Fibroblast of gingiva (primary cell): ENCODE measurements around the gene KRT6B.
"Not testable (repeated sequence)": the region's sequence is repeated elsewhere in the genome, so short reads cannot be mapped to it uniquely, and the experiment has no call there.

ENCODE experiments used
- DNase-seq: peaks from one replicate; pipeline ENCODE4 v3.0.0-alpha.2; 2011; ENCODE audit warnings: low read depth

KRT6B gene

GRCh38 chr12:52469853-52470252, 17.9 kb upstream of the KRT6B start:
- DNase-seq, result no peak

GRCh38 chr12:52464897-52465296, 13.0 kb upstream of the KRT6B start:
- DNase-seq, result no peak

DNA sequence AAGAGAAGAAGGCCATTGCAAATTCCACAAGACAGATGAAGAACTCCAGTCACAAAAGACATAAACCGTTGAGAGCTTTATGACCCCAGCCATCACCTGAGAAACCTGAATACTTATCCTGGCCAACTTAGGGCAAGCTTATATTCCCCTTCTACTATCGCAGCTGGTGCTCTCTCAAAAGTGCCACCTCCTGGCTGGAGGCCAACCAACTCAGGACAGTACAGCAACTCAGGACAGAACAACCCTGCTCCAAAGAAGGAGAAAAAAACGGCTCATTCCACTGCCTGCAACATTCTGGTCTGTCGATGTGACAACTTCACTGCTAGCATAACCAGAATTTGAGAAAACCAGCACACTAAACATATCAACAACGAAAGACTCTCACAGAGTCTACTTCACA, 9.7 kb upstream of the KRT6B start:
- DNase-seq, result no peak

DNA sequence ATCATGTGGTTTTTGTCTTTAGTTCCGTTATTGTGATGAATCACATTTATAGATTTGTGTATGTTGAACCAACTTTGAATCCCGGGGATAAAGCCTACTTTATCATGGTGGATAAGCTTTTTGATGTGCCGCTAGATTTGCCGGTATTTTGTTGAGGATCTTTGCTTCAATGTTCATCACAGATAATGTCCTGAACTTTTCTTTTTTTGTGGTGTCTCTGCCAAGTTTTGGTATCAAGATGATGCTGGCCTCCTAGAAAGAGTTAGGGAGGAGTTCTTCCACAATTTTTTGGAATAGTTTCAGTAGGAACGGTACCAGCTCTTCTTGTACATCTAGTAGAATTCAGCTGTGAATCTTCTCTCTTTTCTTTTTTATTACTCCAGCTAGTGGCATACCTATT, 6.9 kb upstream of the KRT6B start:
- no peak for DNase-seq

DNA sequence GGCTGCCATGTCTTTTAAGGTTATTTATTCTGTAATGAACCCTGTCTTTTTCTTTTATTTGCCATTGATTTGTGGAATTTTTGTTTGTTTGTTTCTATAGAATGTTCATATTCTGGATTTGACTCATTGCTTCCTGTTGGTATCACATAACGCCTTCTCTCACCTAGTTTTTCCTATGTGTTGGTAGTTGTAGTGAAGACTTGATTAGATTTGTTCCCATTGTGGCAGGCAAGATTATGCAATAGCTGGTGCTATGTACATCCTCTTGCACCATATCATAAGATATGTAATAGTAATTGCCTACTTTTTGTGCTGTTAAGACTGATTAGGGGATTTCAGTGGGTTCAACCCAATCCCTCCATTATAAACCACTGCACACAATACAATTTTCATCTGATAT, 3.9 kb upstream of the KRT6B start:
- no peak for DNase-seq

DNA sequence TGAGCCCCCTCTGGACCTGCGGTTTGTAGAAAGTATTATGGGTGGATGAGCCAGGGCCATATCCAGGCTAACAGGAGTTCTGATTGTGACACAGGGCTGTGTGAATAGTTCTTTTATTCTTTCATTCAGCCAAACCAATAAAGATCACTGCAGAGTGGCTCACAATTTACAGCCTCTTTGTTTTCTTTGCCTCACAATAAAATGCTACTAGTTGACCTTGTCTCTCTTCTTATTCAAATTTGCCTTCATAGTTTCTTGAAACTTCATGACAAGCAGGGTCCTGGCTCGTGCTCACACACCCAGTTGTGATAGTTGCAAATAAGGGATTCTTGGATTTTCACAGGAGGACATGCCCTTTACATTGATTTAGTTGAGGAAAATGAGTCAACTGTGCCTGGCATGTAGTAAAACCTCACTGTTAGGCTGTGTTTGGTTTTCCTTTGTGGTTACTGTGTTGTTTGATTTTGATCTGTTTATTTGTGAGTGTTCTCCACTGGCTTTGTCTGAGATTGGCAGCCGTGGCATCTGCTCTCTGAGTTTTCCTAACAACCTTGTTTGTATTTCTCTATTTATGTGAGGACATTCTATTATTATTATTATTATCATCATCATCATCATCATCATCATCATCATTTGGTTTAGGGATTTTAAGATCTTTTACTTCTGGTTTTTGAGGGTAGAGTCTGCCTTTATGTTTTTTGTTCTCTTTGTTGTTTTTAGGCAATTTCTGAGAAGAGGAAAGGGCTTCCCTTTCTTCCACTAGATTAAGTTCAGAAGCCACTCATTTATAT, 2.7 kb upstream of the KRT6B start:
- no peak for DNase-seq

DNA sequence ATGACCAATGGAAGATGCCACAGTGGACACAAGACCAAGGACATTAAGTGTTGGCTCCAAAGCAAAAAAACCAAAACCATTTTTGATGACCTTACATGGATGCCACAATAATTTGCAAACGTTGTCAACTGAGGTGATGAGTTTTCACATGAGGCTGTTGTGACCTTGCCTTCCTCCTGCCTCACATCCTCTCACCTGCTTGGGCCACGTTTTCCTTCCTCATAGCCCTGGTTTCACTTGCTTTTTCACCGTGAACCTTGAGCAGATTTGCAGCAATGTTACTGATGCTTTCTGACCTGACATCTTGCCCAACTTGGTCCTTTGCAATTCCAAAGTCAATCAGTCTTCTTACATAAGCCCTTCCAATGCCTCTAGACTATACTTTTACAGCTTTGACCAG, 3.7 kb downstream of the KRT6B start:
- DNase-seq, result no peak

DNA sequence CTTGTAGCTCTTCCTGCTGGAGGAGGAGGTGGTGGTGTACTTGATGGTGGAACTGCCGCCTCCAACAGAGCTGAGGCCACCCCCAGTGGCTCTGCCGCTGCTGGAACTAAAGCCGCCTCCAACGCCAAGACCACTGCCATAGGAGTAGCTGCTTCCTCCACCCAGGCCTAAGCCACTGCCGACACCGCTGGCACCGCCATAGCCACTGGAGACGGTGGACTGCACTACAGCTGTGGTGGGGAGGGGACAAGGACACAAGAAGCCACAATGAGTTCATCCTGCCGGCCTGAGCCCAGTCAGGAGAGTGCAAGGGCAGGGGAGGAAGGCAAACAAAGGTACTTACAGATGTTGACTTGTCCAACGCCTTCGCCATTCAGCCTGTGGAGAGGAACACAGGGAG, 4.8 kb downstream of the KRT6B start:
- DNase-seq, result not testable (repeated sequence)

- DNase-seq, result no peak
Measured at GRCh38 chr12:52446367-52447045, 5.4 kb downstream of the KRT6B start.

GRCh38 chr12:52445876-52446275, 6.1 kb downstream of the KRT6B start:
- DNase-seq, result no peak

DNA sequence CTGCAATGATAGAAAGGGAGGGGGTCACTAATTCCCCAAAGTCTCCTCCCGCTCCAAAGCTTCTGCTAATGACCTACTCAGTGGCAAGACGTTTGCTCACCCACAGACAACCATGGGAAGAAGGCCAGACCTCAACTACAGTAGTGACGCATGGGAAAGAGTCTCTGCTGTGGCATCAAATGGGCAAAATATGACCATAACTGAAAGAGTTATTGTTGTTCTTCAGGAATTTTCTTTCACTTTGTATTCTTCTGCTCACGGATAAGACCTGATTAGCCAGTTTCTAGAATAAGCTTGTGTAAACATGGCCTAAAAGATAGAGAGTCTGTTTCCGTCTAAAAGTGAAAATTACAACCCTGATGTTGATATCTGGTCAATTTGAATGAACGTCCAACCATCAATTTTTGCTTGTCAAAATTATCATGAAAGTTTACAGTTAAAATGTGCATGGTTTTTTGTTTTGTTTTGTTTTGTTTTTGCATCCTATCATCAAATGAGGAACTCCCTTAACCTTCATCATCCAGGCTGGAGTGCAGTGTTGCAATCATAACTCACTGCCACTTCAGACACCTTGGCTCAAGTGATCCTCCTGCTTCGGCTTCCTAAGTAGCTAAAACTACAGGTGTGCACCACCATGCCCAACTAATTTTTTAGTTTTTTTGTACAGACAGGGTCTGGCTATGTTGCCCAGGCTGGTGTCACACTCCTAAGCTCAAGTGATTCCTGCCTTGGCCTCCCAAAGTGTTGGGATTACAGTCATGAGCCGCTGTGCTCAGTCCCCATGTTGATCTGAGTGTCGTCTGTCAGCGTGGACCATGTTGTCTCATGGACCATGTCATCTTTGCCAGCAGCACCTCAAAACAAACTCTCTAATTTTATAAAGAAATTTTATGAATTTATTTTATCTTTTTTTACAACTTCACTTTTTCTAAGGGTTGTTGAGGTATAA, 7.0 kb downstream of the KRT6B start:
- no peak for DNase-seq

DNA sequence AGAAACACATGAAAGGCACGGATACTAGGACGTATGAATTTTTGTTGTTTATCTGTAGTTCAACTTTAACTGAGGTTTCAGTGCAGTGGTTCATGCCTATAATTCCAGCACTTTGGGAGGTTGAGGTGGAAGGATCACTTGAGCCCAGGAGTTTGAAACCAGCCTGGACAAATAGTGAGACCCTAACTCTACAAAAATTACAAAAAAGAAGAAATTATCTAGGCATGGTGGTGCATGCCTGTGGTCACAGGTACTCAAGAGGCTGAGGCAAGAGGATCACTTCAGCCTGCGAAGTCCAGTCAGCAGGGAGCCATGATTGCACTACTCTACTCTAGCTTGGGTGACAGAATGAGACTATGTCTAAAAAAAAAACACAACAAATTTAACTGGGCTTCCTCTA, 8.0 kb downstream of the KRT6B start:
- no peak for DNase-seq

DNA sequence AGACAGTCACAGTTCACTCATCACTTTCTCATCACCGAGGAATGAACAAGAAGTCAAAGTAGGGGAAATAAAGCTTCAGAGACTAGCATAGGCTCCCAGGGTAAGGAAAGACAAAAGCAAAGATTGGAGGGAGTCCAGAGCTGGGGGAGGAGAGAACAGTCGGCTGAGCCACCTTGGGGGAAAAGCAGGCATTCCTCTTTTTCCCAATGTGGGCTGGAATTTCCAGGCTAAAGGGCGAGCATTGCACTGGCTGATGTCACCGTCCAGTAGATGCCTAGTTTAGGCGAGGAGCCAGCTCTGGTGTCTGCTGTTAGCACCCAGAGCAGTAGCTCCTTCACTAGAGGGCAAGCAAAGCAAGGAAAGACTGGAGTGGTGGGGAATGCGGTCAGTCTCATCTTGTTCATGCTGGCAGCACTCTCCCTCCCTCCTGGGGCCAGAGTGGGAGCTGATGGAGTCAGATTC, 9.3 kb downstream of the KRT6B start:
- peak; percentile 33 for DNase-seq

DNA sequence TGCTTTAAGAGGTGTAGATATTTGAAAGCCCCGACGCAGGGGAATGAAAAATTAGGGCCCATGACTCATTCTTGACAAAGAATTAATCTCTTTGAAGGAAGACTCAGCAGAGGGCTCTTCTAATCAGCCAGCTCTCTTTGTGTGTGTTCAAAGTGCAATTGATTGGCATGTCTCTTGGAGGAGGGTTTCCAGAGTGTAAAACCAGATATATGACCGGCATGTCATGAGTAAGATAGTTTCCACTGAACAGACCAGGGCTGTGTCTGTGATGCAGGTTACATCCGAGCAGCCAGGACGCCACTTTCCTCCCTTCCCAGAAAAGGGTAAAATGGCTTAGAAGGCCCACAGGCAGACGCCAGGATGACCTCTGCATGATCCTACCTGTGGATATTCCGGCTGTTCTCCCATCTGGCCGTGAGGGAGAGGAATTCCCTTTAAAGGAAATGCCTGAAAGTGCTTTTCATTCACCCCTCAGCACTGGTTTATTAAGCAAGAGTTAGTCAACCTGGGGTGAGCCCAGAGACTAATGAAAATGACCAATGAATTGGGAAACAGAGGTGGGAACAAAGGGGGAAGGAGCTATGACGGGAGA, 10.5 kb downstream of the KRT6B start:
- no peak for DNase-seq

DNA sequence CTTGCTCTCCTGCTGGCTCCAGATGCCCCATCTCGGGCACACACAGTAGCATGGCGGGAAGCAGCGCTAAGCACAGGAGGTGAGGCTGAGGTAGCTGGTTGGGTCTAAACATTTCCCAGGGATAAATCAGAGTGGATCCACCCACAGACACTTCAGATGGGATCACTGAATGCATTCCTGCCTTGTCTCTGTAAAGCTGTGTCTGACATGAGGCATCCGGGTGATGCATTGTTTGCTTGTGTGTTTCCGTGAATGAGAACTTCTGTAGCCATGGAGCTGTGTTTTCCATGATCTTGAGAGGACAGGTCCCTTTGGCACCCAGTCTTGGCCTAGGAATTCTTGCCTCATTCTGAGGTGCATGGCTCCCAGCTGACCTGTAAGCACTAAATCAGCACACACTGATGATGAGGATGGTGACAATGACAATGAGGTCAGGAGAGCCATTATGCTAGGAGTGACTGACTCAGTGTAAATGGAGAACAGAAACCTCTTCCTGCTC, 11.1 kb downstream of the KRT6B start:
- no peak for DNase-seq

GRCh38 chr12:52439845-52440244, 12.1 kb downstream of the KRT6B start:
- no peak for DNase-seq

DNA sequence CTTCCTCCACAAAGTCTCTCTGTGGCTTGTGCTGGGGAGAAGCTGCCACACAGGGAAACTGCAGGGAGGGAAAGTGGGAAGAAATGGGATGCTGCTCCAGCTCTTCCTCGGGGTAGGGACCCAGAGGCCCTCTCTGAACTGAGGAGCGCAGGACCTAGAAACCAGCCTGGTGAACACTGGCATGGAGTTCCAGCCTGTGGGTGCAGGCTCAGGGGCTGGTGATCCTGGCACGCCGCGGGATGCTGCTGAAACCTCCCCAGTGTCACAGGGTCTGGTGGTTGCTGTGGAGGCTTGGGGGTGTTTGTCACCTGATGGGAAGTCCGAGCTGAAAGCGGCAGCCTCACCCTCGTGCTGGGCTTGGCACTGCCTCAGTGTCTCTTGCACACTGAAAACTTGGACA, 12.5 kb downstream of the KRT6B start:
- DNase-seq, result no peak

DNA sequence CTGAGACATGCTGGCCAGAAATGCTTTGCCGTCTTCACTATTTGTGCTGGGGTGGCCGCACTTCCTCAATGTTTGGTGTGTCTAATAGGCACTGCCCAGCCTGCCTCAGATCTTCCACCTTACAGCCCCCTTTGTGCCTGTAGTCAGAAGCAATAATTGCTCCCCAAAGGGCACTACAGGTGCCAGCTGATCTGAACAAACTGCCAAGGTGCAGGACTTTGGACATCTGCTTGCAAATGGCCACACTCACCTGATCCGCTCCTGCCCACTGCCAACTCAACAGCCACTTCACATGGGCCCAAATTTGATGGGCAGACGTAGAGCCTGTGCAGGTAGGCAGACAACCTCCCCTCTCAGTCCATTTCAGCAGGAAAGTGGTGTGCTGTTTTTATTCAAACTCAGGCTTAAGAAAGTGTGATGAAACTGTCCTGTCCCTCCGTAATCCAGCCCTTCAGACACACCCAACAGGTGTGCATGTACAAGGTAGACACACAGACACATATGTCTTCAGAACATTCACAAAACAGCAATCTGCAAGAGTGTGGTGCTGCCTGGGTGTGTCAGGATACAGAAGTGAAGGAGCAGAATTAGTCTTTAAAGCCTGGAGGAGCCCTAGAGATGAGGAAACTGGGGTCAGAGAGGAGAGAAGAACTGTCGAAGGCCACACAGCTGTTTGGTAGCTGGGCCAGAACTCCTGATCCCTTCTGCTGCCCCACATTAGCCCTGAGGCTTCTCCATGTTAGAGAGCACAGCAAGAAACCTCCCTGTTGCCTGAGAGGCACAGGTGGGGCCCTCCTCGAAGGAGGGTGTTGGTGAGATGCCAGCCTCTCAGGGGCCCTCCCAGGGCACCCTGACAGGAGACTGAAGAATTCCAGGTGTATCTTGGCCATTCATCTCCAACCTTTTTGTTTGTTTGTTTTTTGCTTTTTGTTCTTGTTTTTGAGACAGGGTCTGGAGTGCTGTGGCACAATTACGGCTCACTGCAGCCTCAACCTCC, 13.3 kb downstream of the KRT6B start:
- no peak for DNase-seq

- no peak for DNase-seq
Measured at GRCh38 chr12:52437508-52437907, 14.4 kb downstream of the KRT6B start.

DNA sequence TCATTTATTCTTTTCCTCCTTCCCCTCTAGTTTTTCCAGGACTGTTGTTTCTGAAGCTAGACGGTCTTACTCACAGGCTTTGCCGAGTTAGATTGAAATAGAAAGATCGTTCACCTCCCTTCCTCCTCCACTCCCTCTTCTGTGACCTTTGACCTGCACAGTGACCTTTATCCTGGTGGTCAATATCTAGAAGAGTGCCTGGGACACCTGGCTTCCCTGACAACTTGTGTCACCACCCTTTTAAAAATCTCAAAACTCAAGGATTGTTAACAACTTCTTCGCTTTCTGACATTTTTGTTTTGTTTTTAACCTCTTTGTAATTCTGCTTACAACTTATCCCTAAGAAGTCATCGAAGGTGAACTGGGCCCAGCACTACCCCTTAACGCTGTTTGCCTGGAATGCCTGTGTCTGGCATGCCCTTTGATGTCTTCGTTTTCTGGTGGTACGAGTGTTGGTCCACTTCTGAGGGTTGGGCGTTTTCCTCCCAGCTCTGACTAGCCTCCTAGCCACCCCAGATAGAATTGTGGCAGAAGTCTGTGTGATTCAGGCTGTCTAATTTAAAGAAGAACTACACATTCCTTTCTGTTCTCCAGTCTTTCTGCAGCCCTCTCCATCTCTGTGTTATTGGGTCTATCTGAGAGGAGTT, 15.0 kb downstream of the KRT6B start:
- DNase-seq, result no peak
